Measurements from ENCODE around the gene PLBD2. TPM values are rescaled to one million over a fixed set of nuclear protein-coding genes. Genes with fewer than 3 reads are reported as not detected.

Gene PLBD2
- total RNA-seq, 3 donors from 2014 or later = 14.3 to 27.8 (median 25.9) TPM

- H3K4me3 ChIP-seq = no peak overlapping the region
- ATAC-seq (no peak), DNase-seq (no peak)
- intact Hi-C loops (cut with DNase I, micrococcal nuclease) = no loop called here
- H3K9me3 ChIP-seq = no peaks in the 10 kb centered on the region
- TF ChIP-seq, protein P1, sequence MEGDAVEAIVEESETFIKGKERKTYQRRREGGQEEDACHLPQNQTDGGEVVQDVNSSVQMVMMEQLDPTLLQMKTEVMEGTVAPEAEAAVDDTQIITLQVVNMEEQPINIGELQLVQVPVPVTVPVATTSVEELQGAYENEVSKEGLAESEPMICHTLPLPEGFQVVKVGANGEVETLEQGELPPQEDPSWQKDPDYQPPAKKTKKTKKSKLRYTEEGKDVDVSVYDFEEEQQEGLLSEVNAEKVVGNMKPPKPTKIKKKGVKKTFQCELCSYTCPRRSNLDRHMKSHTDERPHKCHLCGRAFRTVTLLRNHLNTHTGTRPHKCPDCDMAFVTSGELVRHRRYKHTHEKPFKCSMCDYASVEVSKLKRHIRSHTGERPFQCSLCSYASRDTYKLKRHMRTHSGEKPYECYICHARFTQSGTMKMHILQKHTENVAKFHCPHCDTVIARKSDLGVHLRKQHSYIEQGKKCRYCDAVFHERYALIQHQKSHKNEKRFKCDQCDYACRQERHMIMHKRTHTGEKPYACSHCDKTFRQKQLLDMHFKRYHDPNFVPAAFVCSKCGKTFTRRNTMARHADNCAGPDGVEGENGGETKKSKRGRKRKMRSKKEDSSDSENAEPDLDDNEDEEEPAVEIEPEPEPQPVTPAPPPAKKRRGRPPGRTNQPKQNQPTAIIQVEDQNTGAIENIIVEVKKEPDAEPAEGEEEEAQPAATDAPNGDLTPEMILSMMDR (IDR thresholded peaks at IDR 0.05) = no peak
- no peaks in the 10 kb centered on the region for H3K4me1 ChIP-seq (ENCODE audit: low read depth)
- no peaks in the 10 kb centered on the region for H3K36me3 ChIP-seq (ENCODE audit: low read depth)
Measured at GRCh38 chr12:113373440-113373839, 15.1 kb downstream of the PLBD2 start.

DNA sequence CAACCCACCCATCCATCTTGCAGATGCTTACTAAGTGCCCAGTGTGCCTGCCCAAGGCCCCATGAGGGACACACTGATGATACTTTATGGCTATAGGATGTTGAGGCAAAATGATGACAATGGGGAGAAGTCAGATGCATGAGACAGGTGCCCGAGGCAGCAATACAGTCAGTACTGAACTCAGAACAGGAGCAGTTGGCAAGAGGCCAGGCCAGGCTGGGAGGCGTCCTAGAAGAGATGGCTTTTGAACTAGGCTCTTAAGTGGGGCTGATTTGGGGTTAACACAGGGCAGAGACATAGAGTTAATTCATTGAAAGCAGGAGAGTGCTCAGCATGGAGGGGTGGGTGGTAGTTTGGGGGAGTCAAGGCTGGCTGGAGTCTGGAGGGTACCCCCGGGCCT, 15.6 kb downstream of the PLBD2 start:
- TF ChIP-seq, protein P1 (IDR thresholded peaks at IDR 0.05) = no peak
- Histone ChIP-seq H3K4me1 (ENCODE audit: low read depth) (no peaks in the 10 kb centered on the region), H3K9me3 (no peaks in the 10 kb centered on the region), H3K4me3 (no peak overlapping the region), H3K36me3 (ENCODE audit: low read depth) (no peaks in the 10 kb centered on the region)
- ATAC-seq (no peak), DNase-seq (no peak)
- intact Hi-C loops (cut with DNase I, micrococcal nuclease) = no loop called here

- Histone ChIP-seq H3K36me3 (ENCODE audit: low read depth) (no peaks in the 10 kb centered on the region), H3K4me1 (ENCODE audit: low read depth) (no peaks in the 10 kb centered on the region), H3K4me3 (no peak overlapping the region), H3K9me3 (no peaks in the 10 kb centered on the region)
- intact Hi-C loops (cut with DNase I, micrococcal nuclease) = no loop called here
- ATAC-seq = no peak
- TF ChIP-seq, protein P1 (IDR thresholded peaks at IDR 0.05) = no peak
- no peak for DNase-seq
Measured at GRCh38 chr12:113374823-113375428, 16.5 kb downstream of the PLBD2 start.

DNA sequence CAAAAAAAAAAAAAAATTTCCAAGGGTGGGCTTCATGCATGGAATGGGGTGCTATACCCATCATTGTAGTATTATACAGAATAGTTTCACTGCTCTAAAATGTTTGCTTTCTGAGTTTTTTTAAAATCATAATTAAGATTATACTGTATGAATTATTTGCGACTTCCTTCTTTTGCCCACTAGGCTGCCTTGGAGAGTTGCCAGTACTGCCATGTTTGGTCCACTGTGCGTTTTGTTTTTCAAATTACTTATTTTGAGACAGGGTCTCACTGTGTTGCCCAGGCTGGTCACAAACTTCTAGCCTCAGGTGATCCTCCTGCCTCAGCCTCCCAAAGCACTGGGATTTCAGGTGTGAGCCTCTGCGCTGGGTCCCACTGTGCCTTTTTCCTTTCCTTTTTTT, 19.9 kb downstream of the PLBD2 start:
- DNase-seq (no peak), ATAC-seq (no peak)
- intact Hi-C loops (cut with DNase I, micrococcal nuclease) = no loop called here
- no peaks in the 10 kb centered on the region for H3K9me3 ChIP-seq
- H3K4me1 ChIP-seq (ENCODE audit: low read depth) = no peaks in the 10 kb centered on the region
- no peak overlapping the region for H3K4me3 ChIP-seq
- no peaks in the 10 kb centered on the region for H3K36me3 ChIP-seq (ENCODE audit: low read depth)
- TF ChIP-seq, protein P1 (IDR thresholded peaks at IDR 0.05) = no peak

GRCh38 chr12:113381220-113381619, 22.8 kb downstream of the PLBD2 start:
- Histone ChIP-seq H3K4me3 (no peak overlapping the region), H3K9me3 (no peaks in the 10 kb centered on the region), H3K36me3 (ENCODE audit: low read depth) (no peaks in the 10 kb centered on the region), H3K4me1 (ENCODE audit: low read depth) (no peaks in the 10 kb centered on the region)
- ATAC-seq (no peak), DNase-seq (no peak)
- intact Hi-C loops (cut with DNase I, micrococcal nuclease) = no loop called here
- TF ChIP-seq, protein P1 (IDR thresholded peaks at IDR 0.05) = no peak

DNA sequence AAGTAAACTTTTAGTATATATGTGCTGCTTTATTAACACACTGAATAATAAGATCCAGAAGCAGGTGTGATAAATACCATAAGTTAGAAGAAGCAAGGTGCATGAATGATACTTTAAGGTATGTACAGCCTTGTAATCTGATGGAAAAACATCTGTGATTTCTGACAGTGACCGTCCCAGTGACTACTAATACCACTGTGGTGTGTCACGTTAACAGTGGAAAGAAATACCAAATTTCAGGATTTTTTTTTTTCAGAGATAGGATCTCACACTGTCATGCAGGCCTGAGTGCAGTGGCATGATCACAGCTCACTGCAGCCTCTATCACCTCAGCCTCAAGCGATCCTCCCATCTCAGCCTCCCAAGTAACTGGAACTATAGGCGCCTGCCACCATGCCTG, 23.8 kb downstream of the PLBD2 start:
- no peaks in the 10 kb centered on the region for H3K4me1 ChIP-seq (ENCODE audit: low read depth)
- intact Hi-C loops (cut with DNase I, micrococcal nuclease) = no loop called here
- TF ChIP-seq, protein P1 (IDR thresholded peaks at IDR 0.05) = no peak
- no peak overlapping the region for H3K4me3 ChIP-seq
- H3K36me3 ChIP-seq (ENCODE audit: low read depth) = no peaks in the 10 kb centered on the region
- ATAC-seq (no peak), DNase-seq (no peak)
- no peaks in the 10 kb centered on the region for H3K9me3 ChIP-seq

Measured in mucosa of descending colon (tissue), 3 donors.